ENCODE measurements around the gene PDCD1LG2.
"Not testable (repeated sequence)": the region's sequence is repeated elsewhere in the genome, so short reads cannot be mapped to it uniquely, and the experiment has no call there.

- not testable (repeated sequence) for TF ChIP-seq CTCF (conservative IDR thresholded peaks at IDR 0.05; ENCODE audit: low read depth, low read length); EZH2 (IDR thresholded peaks at IDR 0.05; ENCODE audit: borderline replicate concordance, low read depth, low read length, poor library complexity, severe bottlenecking)
Measured at GRCh38 chr9:5464831-5465330, 45.5 kb upstream of the PDCD1LG2 start.
